GM18858 (cell line): Measurements from ENCODE around the gene PLEKHA1.

Experiments
- ATAC-seq: cut with Tn5 transposase; IDR thresholded peaks from one replicate; pipeline ENCODE4 v1.9.1; 2021; ENCODE audit not compliant: unreplicated experiment

Gene PLEKHA1

GRCh38 chr10:122475591-122476332 is 101.3 kb downstream of the PLEKHA1 start:
- ATAC-seq: no peak

GRCh38 chr10:122476333-122476695 is 101.8 kb downstream of the PLEKHA1 start:
- ATAC-seq: no peak

DNA sequence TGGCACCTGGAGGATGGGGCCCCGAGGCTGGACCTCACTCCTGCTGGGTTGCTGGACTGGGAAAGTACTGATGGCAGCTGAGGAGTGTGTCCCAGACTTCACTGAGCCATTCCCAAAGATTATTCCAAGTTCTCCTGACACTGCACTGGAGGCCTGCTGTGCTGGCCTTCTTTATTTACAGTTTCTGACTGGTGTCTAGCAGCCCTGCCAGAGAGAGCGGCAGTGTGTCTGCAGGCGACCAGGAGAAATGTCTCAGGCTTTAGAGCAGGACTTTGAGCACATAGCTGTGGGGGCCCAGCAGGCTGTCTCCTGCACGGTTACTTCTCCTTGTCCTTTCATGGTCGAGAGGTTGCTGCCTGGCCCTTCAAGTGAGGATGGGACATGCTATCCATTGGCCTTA is 102.9 kb downstream of the PLEKHA1 start:
- no peak for ATAC-seq

DNA sequence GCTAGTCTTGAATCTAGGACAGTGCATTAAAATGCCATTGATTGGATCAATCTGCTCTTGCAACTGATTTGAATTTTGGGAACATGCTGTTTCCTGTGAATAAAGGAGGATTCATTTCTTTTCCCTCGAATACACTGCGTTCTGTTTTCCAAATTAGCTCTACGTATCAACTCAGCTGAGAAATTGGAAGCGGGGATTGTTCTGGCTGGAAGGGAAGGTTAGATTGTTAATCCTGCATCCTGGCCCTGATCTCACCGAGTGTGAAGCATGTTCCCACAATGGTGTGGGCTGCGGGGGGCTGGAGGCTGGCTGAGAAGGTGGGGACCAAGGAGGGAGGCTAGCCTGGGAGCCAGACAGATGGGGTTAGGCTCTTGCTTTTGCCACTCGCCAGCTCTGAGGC is 104.5 kb downstream of the PLEKHA1 start:
- ATAC-seq: no peak

DNA sequence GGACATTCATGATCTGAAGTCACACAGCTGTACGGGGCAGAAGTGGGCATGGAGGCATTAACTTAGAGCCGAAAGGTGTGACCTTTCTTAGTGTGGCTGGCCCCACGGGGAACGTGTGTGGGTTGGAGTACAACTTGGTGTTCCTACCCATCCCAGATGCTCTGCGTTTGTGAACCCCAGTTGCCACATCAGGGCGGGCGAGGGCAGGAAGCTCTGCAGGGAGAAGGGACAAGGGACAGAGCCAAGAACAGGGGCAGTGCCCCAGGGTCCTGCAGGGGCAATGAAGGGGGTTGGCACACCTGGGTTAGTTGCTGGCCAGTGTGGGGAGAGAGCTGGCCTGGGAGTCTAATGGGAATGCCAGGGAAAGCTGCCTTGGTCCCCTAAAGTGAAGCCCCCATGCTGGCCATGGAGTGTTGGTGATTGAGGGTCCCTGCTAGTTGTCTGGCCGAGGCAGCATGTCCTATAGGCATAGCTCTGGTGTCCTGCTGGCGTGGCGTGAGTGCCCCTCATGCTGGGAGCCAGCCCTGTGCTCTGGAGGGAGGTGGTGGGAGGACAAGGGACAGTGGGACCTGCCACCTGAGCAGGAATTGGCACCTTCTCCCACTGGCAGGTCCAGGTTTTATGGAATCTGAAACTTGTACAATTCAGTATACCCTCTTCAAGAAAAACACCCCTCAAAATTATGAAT is 105.8 kb downstream of the PLEKHA1 start:
- ATAC-seq: no peak

- ATAC-seq: no peak
Measured at GRCh38 chr10:122481296-122482056, 107.0 kb downstream of the PLEKHA1 start.
